PC-3 (cell line): ENCODE data around the gene FUT2. TPM values are rescaled to one million over a fixed set of nuclear protein-coding genes. Genes with fewer than 3 reads are reported as not detected.

ENCODE experiments used
- ATAC-seq: fragments of 200-7000 bp; cut with Tn5 transposase; 2 replicates; pipeline ENCODE4 v1.9.1; 2020; ENCODE audit warnings: mild to moderate bottlenecking, moderate library complexity
- BruUV-seq: library from RNA; stranded (reverse); fragments of 400-500 nt; replicated peaks from 2 replicates; lab custom pipeline; 2021; lab: Mats Ljungman, UMichigan
- CTCF ChIA-PET: fragments of 300-600 bp; sonication (Branson Sonifier 250); formaldehyde crosslinking; loops from one replicate; lab custom pipeline; 2022; ENCODE audit warnings: antibody characterized with exemption; lab: Charles Lee
- POLR2A ChIA-PET: fragments of 300-600 bp; sonication (Branson Sonifier 250); formaldehyde crosslinking; loops from one replicate; lab custom pipeline; 2022; ENCODE audit warnings: antibody characterized with exemption; ENCODE audit not compliant: unreplicated experiment; lab: Charles Lee
- DNase-seq: peaks from one replicate; pipeline ENCODE4 v3.0.0-alpha.2; 2015
- H2AFZ ChIP-seq: fragments of 300-600 bp; sonication (generic); 2 replicates; pipeline ENCODE4 v1.6.0; 2016; ENCODE audit warnings: antibody characterized with exemption, low read length
- H3F3A ChIP-seq: fragments of 300-600 bp; sonication (generic); one replicate; pipeline ENCODE4 v1.6.0; 2017; ENCODE audit warnings: antibody characterized with exemption, low read length, control low read depth, mild to moderate bottlenecking; ENCODE audit not compliant: unreplicated experiment
- H3K27ac ChIP-seq: fragments of 300-600 bp; sonication (generic); 2 replicates; pipeline ENCODE4 v1.5.1; 2016; ENCODE audit warnings: mild to moderate bottlenecking, low read length
- H3K27me3 ChIP-seq: fragments of 300-600 bp; sonication (generic); 2 replicates; pipeline ENCODE4 v1.6.1; 2016; ENCODE audit warnings: low read length, mixed read lengths
- H3K36me3 ChIP-seq: fragments of 300-600 bp; sonication (generic); 2 replicates; pipeline ENCODE4 v1.6.1; 2016; ENCODE audit warnings: low read depth, mixed run types, low read length, mixed read lengths
- H3K4me1 ChIP-seq: fragments of 300-600 bp; sonication (generic); 2 replicates; pipeline ENCODE4 v1.5.1; 2016; ENCODE audit warnings: low read length; ENCODE audit not compliant: insufficient read depth
- H3K4me2 ChIP-seq: fragments of 300-600 bp; sonication (generic); 2 replicates; pipeline ENCODE4 v1.6.0; 2016; ENCODE audit warnings: low read length
- H3K4me3 ChIP-seq: fragments of 300-600 bp; sonication (generic); 2 replicates; pipeline ENCODE4 v1.5.1; 2016; ENCODE audit warnings: mild to moderate bottlenecking, low read length, mixed read lengths
- H3K79me2 ChIP-seq: fragments of 300-600 bp; sonication (generic); 2 replicates; pipeline ENCODE4 v1.6.1; 2017; ENCODE audit warnings: low read length, mixed read lengths
- H3K9ac ChIP-seq: fragments of 300-600 bp; sonication (generic); 2 replicates; pipeline ENCODE4 v1.6.0; 2016; ENCODE audit warnings: mild to moderate bottlenecking, low read length
- H3K9me2 ChIP-seq: fragments of 300-600 bp; sonication (generic); replicated peaks from 2 replicates; pipeline ENCODE4 v1.6.1; 2016; ENCODE audit warnings: mixed run types, low read length, mixed read lengths
- H3K9me3 ChIP-seq: fragments of 300-600 bp; sonication (generic); 2 replicates; pipeline ENCODE4 v1.6.1; 2016; ENCODE audit warnings: low read length, mixed read lengths
- H4K20me1 ChIP-seq: fragments of 300-600 bp; sonication (generic); 2 replicates; pipeline ENCODE4 v1.6.1; 2016; ENCODE audit warnings: low read length, mixed read lengths
- EZH2 ChIP-seq: fragments of 300-600 bp; sonication (generic); IDR thresholded peaks from one replicate; pipeline ENCODE4 v1.6.1; 2017; ENCODE audit warnings: antibody characterized with exemption, mild to moderate bottlenecking, low read length; ENCODE audit not compliant: unreplicated experiment
- EZH2phosphoT487 ChIP-seq: fragments of 300-600 bp; sonication (generic); IDR thresholded peaks from 2 replicates; pipeline ENCODE4 v1.6.1; 2018; ENCODE audit warnings: mild to moderate bottlenecking, antibody characterized with exemption, low read length, borderline replicate concordance
- intact Hi-C: fragments of 100-400 bp; cut with micrococcal nuclease; formaldehyde crosslinking; loops from 2 replicates; pipeline ENCODE4 v1.9.0; 2023
- total RNA-seq: library from RNA; depleted of rRNA; stranded (reverse); fragments of >200 nt; gene quantifications from 2 replicates; pipeline ENCODE4 v1.2.3, GENCODE V29; 2014
- TF ChIP-seq, protein P1 (sequence below): fragments of 300-600 bp; sonication (generic); conservative IDR thresholded peaks from 2 replicates; pipeline ENCODE4 v1.5.1; 2017; ENCODE audit warnings: antibody characterized with exemption, low read depth, mild to moderate bottlenecking, low read length

The FUT2 gene
- total RNA-seq, 1 experiment from 2014 or later: 0.69 TPM

GRCh38 chr19:48665786-48666185, 30.0 kb upstream of the FUT2 start:
- no peaks in the 10 kb centered on the region for H3K9me3 ChIP-seq
- H3K27me3 ChIP-seq: no peaks in the 10 kb centered on the region
- ChIA-PET POLR2A (no interaction called here), CTCF (no interaction called here)
- H2AFZ ChIP-seq: no peak overlapping the region
- H3K9me2 ChIP-seq: no peaks in the 10 kb centered on the region
- no peak overlapping the region for H3K4me2 ChIP-seq
- H3K4me3 ChIP-seq: no peak overlapping the region
- no peaks in the 10 kb centered on the region for H3F3A ChIP-seq
- H3K79me2 ChIP-seq: no peaks in the 10 kb centered on the region
- TF ChIP-seq EZH2 (no peak), EZH2phosphoT487 (no peak)
- TF ChIP-seq, protein P1, sequence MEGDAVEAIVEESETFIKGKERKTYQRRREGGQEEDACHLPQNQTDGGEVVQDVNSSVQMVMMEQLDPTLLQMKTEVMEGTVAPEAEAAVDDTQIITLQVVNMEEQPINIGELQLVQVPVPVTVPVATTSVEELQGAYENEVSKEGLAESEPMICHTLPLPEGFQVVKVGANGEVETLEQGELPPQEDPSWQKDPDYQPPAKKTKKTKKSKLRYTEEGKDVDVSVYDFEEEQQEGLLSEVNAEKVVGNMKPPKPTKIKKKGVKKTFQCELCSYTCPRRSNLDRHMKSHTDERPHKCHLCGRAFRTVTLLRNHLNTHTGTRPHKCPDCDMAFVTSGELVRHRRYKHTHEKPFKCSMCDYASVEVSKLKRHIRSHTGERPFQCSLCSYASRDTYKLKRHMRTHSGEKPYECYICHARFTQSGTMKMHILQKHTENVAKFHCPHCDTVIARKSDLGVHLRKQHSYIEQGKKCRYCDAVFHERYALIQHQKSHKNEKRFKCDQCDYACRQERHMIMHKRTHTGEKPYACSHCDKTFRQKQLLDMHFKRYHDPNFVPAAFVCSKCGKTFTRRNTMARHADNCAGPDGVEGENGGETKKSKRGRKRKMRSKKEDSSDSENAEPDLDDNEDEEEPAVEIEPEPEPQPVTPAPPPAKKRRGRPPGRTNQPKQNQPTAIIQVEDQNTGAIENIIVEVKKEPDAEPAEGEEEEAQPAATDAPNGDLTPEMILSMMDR: no peak
- ATAC-seq (no peak), DNase-seq (no peak)
- BruUV-seq: no TSS peak
- no peaks in the 10 kb centered on the region for H3K36me3 ChIP-seq
- H3K4me1 ChIP-seq: no peaks in the 10 kb centered on the region
- H3K9ac ChIP-seq: no peak overlapping the region
- intact Hi-C loops: no loop called here
- H3K27ac ChIP-seq: no peak overlapping the region
- no peaks in the 10 kb centered on the region for H4K20me1 ChIP-seq

DNA sequence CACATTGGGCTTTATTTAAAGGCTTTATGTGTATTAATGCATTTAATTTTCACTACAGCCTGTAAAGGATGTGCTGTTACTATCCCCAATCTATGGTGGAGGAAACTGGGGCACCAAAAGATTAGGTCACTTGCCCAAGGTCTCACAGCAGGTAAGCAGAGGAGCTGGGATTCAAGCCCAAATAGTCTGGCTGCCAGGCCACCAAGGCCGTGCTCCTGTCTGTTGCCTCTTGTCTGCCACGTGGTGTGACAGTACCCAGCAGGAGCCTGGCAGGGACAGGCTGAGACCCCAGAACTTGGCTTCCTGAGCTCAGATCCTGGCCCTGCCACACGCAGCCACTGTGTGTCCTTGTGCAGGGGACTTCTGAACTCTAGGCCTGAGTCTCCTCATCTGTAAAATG, 27.4 kb upstream of the FUT2 start:
- no peaks in the 10 kb centered on the region for H4K20me1 ChIP-seq
- H3F3A ChIP-seq: no peaks in the 10 kb centered on the region
- no peaks in the 10 kb centered on the region for H3K4me1 ChIP-seq
- no peaks in the 10 kb centered on the region for H3K9me2 ChIP-seq
- no peaks in the 10 kb centered on the region for H3K79me2 ChIP-seq
- POLR2A ChIA-PET: no interaction called here
- intact Hi-C loops: no loop called here
- no peak overlapping the region for H2AFZ ChIP-seq
- no peaks in the 10 kb centered on the region for H3K36me3 ChIP-seq
- TF ChIP-seq, protein P1: no peak
- TF ChIP-seq EZH2 (no peak), EZH2phosphoT487 (no peak)
- H3K4me3 ChIP-seq: no peak overlapping the region
- H3K27ac ChIP-seq: no peak overlapping the region
- CTCF ChIA-PET: no interaction called here
- H3K4me2 ChIP-seq: no peak overlapping the region
- ATAC-seq (no peak), DNase-seq (no peak)
- no peak overlapping the region for H3K9ac ChIP-seq
- H3K9me3 ChIP-seq: no peaks in the 10 kb centered on the region
- H3K27me3 ChIP-seq: no peaks in the 10 kb centered on the region
- BruUV-seq: no TSS peak

DNA sequence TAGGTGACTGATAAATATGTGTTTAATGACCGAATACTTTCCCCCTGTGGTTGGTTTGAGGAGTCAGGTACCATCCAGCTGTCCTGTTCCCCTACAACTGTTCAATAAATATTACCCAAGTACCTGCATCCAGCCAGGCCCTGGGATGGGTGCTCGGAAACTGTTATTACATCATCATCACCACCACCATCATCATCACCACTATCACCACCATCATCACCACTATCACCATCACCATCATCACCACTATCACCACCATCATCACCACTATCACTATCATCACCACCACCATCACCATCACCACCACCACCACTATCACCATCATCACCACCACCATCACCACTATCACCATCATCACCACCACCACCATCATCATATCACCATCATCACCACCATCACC, 27.0 kb upstream of the FUT2 start:
- Histone ChIP-seq H3K9ac (no peak overlapping the region), H3K4me3 (no peak overlapping the region), H3K27me3 (no peaks in the 10 kb centered on the region), H2AFZ (no peak overlapping the region), H3K9me2 (no peaks in the 10 kb centered on the region), H3F3A (no peaks in the 10 kb centered on the region), H3K36me3 (no peaks in the 10 kb centered on the region), H4K20me1 (no peaks in the 10 kb centered on the region), H3K79me2 (no peaks in the 10 kb centered on the region), H3K4me1 (no peaks in the 10 kb centered on the region), H3K27ac (no peak overlapping the region), H3K4me2 (no peak overlapping the region), H3K9me3 (no peaks in the 10 kb centered on the region)
- ATAC-seq (no peak), DNase-seq (no peak)
- BruUV-seq: no TSS peak
- intact Hi-C loops: no loop called here
- CTCF ChIA-PET: no interaction called here
- POLR2A ChIA-PET: no interaction called here
- TF ChIP-seq EZH2phosphoT487: no peak
- TF ChIP-seq, protein P1: no peak
- TF ChIP-seq EZH2: no peak
